ENCODE measurements around the gene AMH. TPM values are rescaled to one million over a fixed set of nuclear protein-coding genes. Genes with fewer than 3 reads are reported as not detected.

The AMH gene
- total and polyA plus RNA-seq, 2 of the 13 experiments (the other 11 are each of a cell fraction or from before 2014, with no cell fraction given) = 0.03 to 0.18 TPM

DNA sequence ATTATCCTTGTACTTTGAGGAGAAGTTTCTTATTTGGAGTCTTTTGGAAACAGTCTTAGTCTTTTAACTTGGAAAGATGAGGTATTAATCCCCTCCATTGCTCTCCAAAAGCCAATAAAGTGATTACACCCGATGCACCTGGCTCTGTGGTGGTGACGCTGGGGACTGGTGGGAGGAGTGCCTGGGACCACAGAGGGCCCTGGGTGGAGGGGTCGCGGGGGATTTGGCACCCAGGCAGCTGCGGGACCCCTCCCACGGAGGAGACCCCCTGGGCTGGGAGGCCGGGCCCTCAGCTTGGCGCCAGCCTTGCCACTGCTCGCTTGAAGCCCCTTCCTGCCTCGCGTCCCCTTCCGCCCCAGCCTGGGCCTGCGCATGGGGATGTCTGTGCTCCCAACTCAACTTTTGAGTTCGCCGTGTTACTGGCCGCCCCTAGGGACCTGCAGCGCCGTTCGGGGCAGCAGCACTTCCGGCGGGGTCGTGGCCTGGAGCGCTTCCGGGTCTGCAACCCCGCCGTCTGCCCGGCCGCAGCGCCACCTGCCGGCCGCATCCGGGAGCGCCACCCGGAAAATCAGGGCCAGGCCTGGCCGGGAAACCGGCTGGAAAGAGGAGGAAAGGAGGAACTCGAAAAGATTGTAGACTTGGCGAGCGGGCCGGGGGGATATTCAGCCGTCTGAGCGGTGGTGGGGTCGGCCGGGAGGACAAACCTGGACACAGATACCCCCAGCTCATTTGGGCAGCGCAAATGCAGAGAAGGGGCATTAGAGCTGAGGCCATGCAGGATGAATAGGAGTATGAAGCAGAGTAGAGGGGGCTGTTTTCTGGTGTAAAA lies 24.4 kb downstream of the AMH start (continued):
- TF ChIP-seq ISL2 (CRISPR knock-in tag; IDR thresholded peaks at IDR 0.05) (peak; percentile 63), SP2 (CRISPR knock-in tag; IDR thresholded peaks at IDR 0.05) (peak; percentile 42; the same call in 1 of the 2 replicates), ZNF558 (CRISPR knock-in tag; IDR thresholded peaks at IDR 0.05; ENCODE audit: borderline replicate concordance) (no peak; the same call in 1 of the 2 replicates), MYC (CRISPR knock-in tag; IDR thresholded peaks at IDR 0.05; ENCODE audit: borderline replicate concordance) (peak; percentile 60; the same call in 1 of the 2 replicates), ZNF274 (CRISPR knock-in tag; IDR thresholded peaks at IDR 0.05) (peak; percentile 76), TCF7L2 (IDR thresholded peaks at IDR 0.05; ENCODE audit: low read depth, low read length) (no peak), ZNF207 (IDR thresholded peaks at IDR 0.05; ENCODE audit: borderline replicate concordance) (no peak), HDAC1 (CRISPR knock-in tag; IDR thresholded peaks at IDR 0.05) (peak; percentile 90), ZNF780A (CRISPR knock-in tag; IDR thresholded peaks at IDR 0.05) (no peak; the same call in 1 of the 2 replicates), HDAC2 (CRISPR knock-in tag; IDR thresholded peaks at IDR 0.05) (0 out of 2 replicates have a peak, but pooled peaks have one; percentile 22), BCL6 (CRISPR knock-in tag; IDR thresholded peaks at IDR 0.05) (no peak; the same call in 1 of the 2 replicates), ZNF572 (CRISPR knock-in tag; IDR thresholded peaks at IDR 0.05) (no peak), MATR3 (CRISPR knock-in tag; IDR thresholded peaks at IDR 0.05) (no peak), PHF20 (CRISPR knock-in tag; IDR thresholded peaks at IDR 0.05) (peak; percentile 79), ATRX (CRISPR knock-in tag; IDR thresholded peaks at IDR 0.05; ENCODE audit: borderline replicate concordance) (no peak), DNMT3B (CRISPR knock-in tag; conservative IDR thresholded peaks at IDR 0.05) (no peak; the same call in 1 of the 2 replicates)
- TF ChIP-seq, protein P1, sequence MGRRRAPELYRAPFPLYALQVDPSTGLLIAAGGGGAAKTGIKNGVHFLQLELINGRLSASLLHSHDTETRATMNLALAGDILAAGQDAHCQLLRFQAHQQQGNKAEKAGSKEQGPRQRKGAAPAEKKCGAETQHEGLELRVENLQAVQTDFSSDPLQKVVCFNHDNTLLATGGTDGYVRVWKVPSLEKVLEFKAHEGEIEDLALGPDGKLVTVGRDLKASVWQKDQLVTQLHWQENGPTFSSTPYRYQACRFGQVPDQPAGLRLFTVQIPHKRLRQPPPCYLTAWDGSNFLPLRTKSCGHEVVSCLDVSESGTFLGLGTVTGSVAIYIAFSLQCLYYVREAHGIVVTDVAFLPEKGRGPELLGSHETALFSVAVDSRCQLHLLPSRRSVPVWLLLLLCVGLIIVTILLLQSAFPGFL (CRISPR knock-in tag; IDR thresholded peaks at IDR 0.05) = no peak
- TF ChIP-seq, protein P2, sequence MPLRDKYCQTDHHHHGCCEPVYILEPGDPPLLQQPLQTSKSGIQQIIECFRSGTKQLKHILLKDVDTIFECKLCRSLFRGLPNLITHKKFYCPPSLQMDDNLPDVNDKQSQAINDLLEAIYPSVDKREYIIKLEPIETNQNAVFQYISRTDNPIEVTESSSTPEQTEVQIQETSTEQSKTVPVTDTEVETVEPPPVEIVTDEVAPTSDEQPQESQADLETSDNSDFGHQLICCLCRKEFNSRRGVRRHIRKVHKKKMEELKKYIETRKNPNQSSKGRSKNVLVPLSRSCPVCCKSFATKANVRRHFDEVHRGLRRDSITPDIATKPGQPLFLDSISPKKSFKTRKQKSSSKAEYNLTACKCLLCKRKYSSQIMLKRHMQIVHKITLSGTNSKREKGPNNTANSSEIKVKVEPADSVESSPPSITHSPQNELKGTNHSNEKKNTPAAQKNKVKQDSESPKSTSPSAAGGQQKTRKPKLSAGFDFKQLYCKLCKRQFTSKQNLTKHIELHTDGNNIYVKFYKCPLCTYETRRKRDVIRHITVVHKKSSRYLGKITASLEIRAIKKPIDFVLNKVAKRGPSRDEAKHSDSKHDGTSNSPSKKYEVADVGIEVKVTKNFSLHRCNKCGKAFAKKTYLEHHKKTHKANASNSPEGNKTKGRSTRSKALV (CRISPR knock-in tag; IDR thresholded peaks at IDR 0.05) = peak; percentile 47; the same call in 1 of the 2 replicates
- TF ChIP-seq, protein P3, sequence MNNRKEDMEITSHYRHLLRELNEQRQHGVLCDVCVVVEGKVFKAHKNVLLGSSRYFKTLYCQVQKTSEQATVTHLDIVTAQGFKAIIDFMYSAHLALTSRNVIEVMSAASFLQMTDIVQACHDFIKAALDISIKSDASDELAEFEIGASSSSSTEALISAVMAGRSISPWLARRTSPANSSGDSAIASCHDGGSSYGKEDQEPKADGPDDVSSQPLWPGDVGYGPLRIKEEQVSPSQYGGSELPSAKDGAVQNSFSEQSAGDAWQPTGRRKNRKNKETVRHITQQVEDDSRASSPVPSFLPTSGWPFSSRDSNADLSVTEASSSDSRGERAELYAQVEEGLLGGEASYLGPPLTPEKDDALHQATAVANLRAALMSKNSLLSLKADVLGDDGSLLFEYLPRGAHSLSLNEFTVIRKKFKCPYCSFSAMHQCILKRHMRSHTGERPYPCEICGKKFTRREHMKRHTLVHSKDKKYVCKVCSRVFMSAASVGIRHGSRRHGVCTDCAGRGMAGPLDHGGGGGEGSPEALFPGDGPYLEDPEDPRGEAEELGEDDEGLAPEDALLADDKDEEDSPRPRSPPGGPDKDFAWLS (CRISPR knock-in tag; IDR thresholded peaks at IDR 0.05; ENCODE audit: borderline replicate concordance) = no peak
- TF ChIP-seq, protein P4, sequence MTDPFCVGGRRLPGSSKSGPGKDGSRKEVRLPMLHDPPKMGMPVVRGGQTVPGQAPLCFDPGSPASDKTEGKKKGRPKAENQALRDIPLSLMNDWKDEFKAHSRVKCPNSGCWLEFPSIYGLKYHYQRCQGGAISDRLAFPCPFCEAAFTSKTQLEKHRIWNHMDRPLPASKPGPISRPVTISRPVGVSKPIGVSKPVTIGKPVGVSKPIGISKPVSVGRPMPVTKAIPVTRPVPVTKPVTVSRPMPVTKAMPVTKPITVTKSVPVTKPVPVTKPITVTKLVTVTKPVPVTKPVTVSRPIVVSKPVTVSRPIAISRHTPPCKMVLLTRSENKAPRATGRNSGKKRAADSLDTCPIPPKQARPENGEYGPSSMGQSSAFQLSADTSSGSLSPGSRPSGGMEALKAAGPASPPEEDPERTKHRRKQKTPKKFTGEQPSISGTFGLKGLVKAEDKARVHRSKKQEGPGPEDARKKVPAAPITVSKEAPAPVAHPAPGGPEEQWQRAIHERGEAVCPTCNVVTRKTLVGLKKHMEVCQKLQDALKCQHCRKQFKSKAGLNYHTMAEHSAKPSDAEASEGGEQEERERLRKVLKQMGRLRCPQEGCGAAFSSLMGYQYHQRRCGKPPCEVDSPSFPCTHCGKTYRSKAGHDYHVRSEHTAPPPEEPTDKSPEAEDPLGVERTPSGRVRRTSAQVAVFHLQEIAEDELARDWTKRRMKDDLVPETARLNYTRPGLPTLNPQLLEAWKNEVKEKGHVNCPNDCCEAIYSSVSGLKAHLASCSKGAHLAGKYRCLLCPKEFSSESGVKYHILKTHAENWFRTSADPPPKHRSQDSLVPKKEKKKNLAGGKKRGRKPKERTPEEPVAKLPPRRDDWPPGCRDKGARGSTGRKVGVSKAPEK (CRISPR knock-in tag; IDR thresholded peaks at IDR 0.05; ENCODE audit: borderline replicate concordance) = no peak
- TF ChIP-seq, protein P5, sequence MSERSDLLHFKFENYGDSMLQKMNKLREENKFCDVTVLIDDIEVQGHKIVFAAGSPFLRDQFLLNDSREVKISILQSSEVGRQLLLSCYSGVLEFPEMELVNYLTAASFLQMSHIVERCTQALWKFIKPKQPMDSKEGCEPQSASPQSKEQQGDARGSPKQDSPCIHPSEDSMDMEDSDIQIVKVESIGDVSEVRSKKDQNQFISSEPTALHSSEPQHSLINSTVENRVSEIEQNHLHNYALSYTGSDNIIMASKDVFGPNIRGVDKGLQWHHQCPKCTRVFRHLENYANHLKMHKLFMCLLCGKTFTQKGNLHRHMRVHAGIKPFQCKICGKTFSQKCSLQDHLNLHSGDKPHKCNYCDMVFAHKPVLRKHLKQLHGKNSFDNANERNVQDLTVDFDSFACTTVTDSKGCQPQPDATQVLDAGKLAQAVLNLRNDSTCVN (CRISPR knock-in tag; IDR thresholded peaks at IDR 0.05; ENCODE audit: borderline replicate concordance) = peak; percentile 66; the same call in 1 of the 2 replicates

Measured in HepG2 (cell line).